Cardiac septum (tissue), 1 donor: Measurements from ENCODE around the gene RAMP2. TPM values are rescaled to one million over a fixed set of nuclear protein-coding genes. Genes with fewer than 3 reads are reported as not detected.

Source experiments
- total RNA-seq: library from RNA; stranded (reverse); fragmentation: NEBNext Ultra II Directional; extraction: Animal tissue kit (Norgen Biotek cat#: 25700); gene quantifications from one replicate; pipeline ENCODE4 v1.2.1, GENCODE V29; 2021
- donor health status: DM: no; HTN: no; CAD: no.

Gene RAMP2
- total RNA-seq, 1 donor from 2014 or later = 45.8 TPM

Other genes starting within 250 kb of the RAMP2 start
- 12.1 TPM for gene NAGLU, start 225.0 kb upstream of the RAMP2 start, total RNA-seq
- 0.83 TPM for gene HSD17B1, start 208.3 kb upstream of the RAMP2 start, total RNA-seq
- 33.4 TPM for gene COASY, start 199.1 kb upstream of the RAMP2 start, total RNA-seq
- 43.1 TPM for gene MLX, start 194.1 kb upstream of the RAMP2 start, total RNA-seq
- 1.8 TPM for gene PSMC3IP, start 183.5 kb upstream of the RAMP2 start, total RNA-seq
- 21.3 TPM for gene RETREG3, start 151.9 kb upstream of the RAMP2 start, total RNA-seq
- 45.6 TPM for gene TUBG1, start 151.5 kb upstream of the RAMP2 start, total RNA-seq
- gene TUBG2, start 101.9 kb upstream of the RAMP2 start, total RNA-seq = 21.9 TPM
- 20.2 TPM for gene PLEKHH3, start 84.2 kb upstream of the RAMP2 start, total RNA-seq
- 1.2 TPM for gene CCR10, start 79.4 kb upstream of the RAMP2 start, total RNA-seq
- 7.0 TPM for gene CNTNAP1, start 78.7 kb upstream of the RAMP2 start, total RNA-seq
- gene EZH1, start 16.2 kb upstream of the RAMP2 start, total RNA-seq = 45.4 TPM
- 32.3 TPM for gene VPS25, start 12.2 kb downstream of the RAMP2 start, total RNA-seq
- gene WNK4, start 19.4 kb downstream of the RAMP2 start, total RNA-seq = not detected
- gene COA3, start 37.5 kb downstream of the RAMP2 start, total RNA-seq = 61.4 TPM
- not detected for gene CNTD1, start 37.6 kb downstream of the RAMP2 start, total RNA-seq
- 84.3 TPM for gene BECN1, start 63.1 kb downstream of the RAMP2 start, total RNA-seq
- 66.9 TPM for gene PSME3, start 72.2 kb downstream of the RAMP2 start, total RNA-seq
- 0.89 TPM for gene AOC2, start 83.4 kb downstream of the RAMP2 start, total RNA-seq
- 12.9 TPM for gene AOC3, start 90.0 kb downstream of the RAMP2 start, total RNA-seq
- not detected for gene G6PC1, start 139.6 kb downstream of the RAMP2 start, total RNA-seq
- 27.0 TPM for gene AARSD1, start 203.2 kb downstream of the RAMP2 start, total RNA-seq
- gene PTGES3L, start 218.9 kb downstream of the RAMP2 start, total RNA-seq = 51.2 TPM
- gene RUNDC1, start 219.3 kb downstream of the RAMP2 start, total RNA-seq = 14.8 TPM
- gene RPL27, start 237.2 kb downstream of the RAMP2 start, total RNA-seq = 536 TPM
- 13.7 TPM for gene IFI35, start 245.6 kb downstream of the RAMP2 start, total RNA-seq